Left ventricle myocardium superior (tissue), 1 donor: ENCODE data around the gene DNAH5. TPM values are rescaled to one million over a fixed set of nuclear protein-coding genes. Genes with fewer than 3 reads are reported as not detected.

Source experiments
- ATAC-seq: fragments of 200-7000 bp; cut with Tn5 transposase; one replicate; pipeline ENCODE4 v1.9.1; 2020; ENCODE audit warnings: mild to moderate bottlenecking, moderate library complexity
- DNase-seq: peaks from one replicate; pipeline ENCODE4 v3.0.0-alpha.2; 2020
- intact Hi-C: fragments of 100-400 bp; cut with micrococcal nuclease; formaldehyde crosslinking; loops from one replicate; pipeline ENCODE4 v1.11.0; 2022
- total RNA-seq: library from RNA; stranded (reverse); fragmentation: NEBNext Ultra II Directional; extraction: Animal tissue kit (Norgen Biotek cat#: 25700); gene quantifications from one replicate; pipeline ENCODE4 v1.2.1, GENCODE V29; 2021
- donor health status: DM: no; HTN: yes; CAD: no; lungs with severe emphysema.

DNAH5 gene
- total RNA-seq, 1 donor from 2014 or later: 0.07 TPM

- DNase-seq (no peak), ATAC-seq (no peak)
- intact Hi-C loops: no loop called here
Measured at GRCh38 chr5:13653709-13654108, 290.8 kb downstream of the DNAH5 start.

- no peak for DNase-seq
- ATAC-seq: no peak
- intact Hi-C loops: no loop called here
Measured at GRCh38 chr5:13649656-13650055, 294.8 kb downstream of the DNAH5 start.

- DNase-seq (no peak), ATAC-seq (no peak)
- intact Hi-C loops: no loop called here
Measured at GRCh38 chr5:13648822-13649221, 295.7 kb downstream of the DNAH5 start.

GRCh38 chr5:13643734-13644133 lies 300.8 kb downstream of the DNAH5 start:
- ATAC-seq (no peak), DNase-seq (no peak)
- intact Hi-C loops: no loop called here

- no peak for DNase-seq
- intact Hi-C loops: no loop called here
- ATAC-seq: no peak
Measured at GRCh38 chr5:13643196-13643595, 301.3 kb downstream of the DNAH5 start.

Other genes starting within 250 kb of the DNAH5 start
- gene TRIO, start 198.7 kb upstream of the DNAH5 start, total RNA-seq: 57.0 TPM